ENCODE results near the gene AKAP7.

Gene AKAP7

GRCh38 chr6:131134220-131134979, 867 bp upstream of the AKAP7 start:
- DNase-seq (ENCODE audit: low read depth in 3 of 3): no peak

GRCh38 chr6:131134980-131135243, 355 bp upstream of the AKAP7 start:
- DNase-seq (ENCODE audit: low read depth in 3 of 3): no peak

GRCh38 chr6:131136021-131136786, 937 bp downstream of the AKAP7 start:
- DNase-seq (ENCODE audit: low read depth in 3 of 3): no peak

- DNase-seq (ENCODE audit: low read depth in 3 of 3): no peak
Measured at GRCh38 chr6:131139599-131139998, 4.3 kb downstream of the AKAP7 start.

GRCh38 chr6:131143319-131143718, 8.1 kb downstream of the AKAP7 start:
- no peak for DNase-seq (ENCODE audit: low read depth in 3 of 3)

GRCh38 chr6:131146865-131147264, 11.6 kb downstream of the AKAP7 start:
- no peak for DNase-seq (ENCODE audit: low read depth in 3 of 3)

GRCh38 chr6:131156411-131156810, 21.1 kb downstream of the AKAP7 start:
- DNase-seq (ENCODE audit: low read depth in 3 of 3): no peak

GRCh38 chr6:131159578-131159977, 24.3 kb downstream of the AKAP7 start:
- DNase-seq (ENCODE audit: low read depth in 3 of 3): no peak

- DNase-seq (ENCODE audit: low read depth in 3 of 3): no peak
Measured at GRCh38 chr6:131160254-131160758, 25.0 kb downstream of the AKAP7 start.

- DNase-seq (ENCODE audit: low read depth in 3 of 3): no peak
Measured at GRCh38 chr6:131161987-131162386, 26.7 kb downstream of the AKAP7 start.

GRCh38 chr6:131163886-131164285, 28.6 kb downstream of the AKAP7 start:
- no peak for DNase-seq (ENCODE audit: low read depth in 3 of 3)

- no peak for DNase-seq (ENCODE audit: low read depth in 3 of 3)
Measured at GRCh38 chr6:131164506-131164905, 29.2 kb downstream of the AKAP7 start.

GRCh38 chr6:131167773-131168172, 32.5 kb downstream of the AKAP7 start:
- no peak for DNase-seq (ENCODE audit: low read depth in 3 of 3)

GRCh38 chr6:131169613-131170012, 34.3 kb downstream of the AKAP7 start:
- no peak for DNase-seq (ENCODE audit: low read depth in 3 of 3)

- no peak for DNase-seq (ENCODE audit: low read depth in 3 of 3)
Measured at GRCh38 chr6:131172222-131172621, 37.0 kb downstream of the AKAP7 start.

GRCh38 chr6:131173680-131174079, 38.4 kb downstream of the AKAP7 start:
- no peak for DNase-seq (ENCODE audit: low read depth in 3 of 3)

- DNase-seq (ENCODE audit: low read depth in 3 of 3): no peak
Measured at GRCh38 chr6:131175564-131175963, 40.3 kb downstream of the AKAP7 start.

GRCh38 chr6:131177996-131178395, 42.7 kb downstream of the AKAP7 start:
- DNase-seq (ENCODE audit: low read depth in 3 of 3): no peak

GRCh38 chr6:131182991-131183425, 47.7 kb downstream of the AKAP7 start:
- no peak for DNase-seq (ENCODE audit: low read depth in 3 of 3)

- no peak for DNase-seq (ENCODE audit: low read depth in 3 of 3)
Measured at GRCh38 chr6:131183427-131184095, 48.3 kb downstream of the AKAP7 start.

GRCh38 chr6:131191590-131191989, 56.3 kb downstream of the AKAP7 start:
- DNase-seq (ENCODE audit: low read depth in 3 of 3): no peak

- DNase-seq (ENCODE audit: low read depth in 3 of 3): no peak
Measured at GRCh38 chr6:131197716-131198115, 62.4 kb downstream of the AKAP7 start.
